ENCODE data around the gene COX6A2. TPM values are rescaled to one million over a fixed set of nuclear protein-coding genes. Genes with fewer than 3 reads are reported as not detected.
"Not testable (repeated sequence)": the region's sequence is repeated elsewhere in the genome, so short reads cannot be mapped to it uniquely, and the experiment has no call there.

The COX6A2 gene
- total RNA-seq, 1 donor from 2014 or later: not detected

- no peak for DNase-seq (ENCODE audit: low spot score)
Measured at GRCh38 chr16:31461921-31462804, 34.0 kb upstream of the COX6A2 start.

- no peak for DNase-seq (ENCODE audit: low spot score)
Measured at GRCh38 chr16:31461201-31461920, 33.2 kb upstream of the COX6A2 start.

GRCh38 chr16:31460582-31461002, 32.4 kb upstream of the COX6A2 start:
- DNase-seq (ENCODE audit: low spot score): peak; percentile 61

DNA sequence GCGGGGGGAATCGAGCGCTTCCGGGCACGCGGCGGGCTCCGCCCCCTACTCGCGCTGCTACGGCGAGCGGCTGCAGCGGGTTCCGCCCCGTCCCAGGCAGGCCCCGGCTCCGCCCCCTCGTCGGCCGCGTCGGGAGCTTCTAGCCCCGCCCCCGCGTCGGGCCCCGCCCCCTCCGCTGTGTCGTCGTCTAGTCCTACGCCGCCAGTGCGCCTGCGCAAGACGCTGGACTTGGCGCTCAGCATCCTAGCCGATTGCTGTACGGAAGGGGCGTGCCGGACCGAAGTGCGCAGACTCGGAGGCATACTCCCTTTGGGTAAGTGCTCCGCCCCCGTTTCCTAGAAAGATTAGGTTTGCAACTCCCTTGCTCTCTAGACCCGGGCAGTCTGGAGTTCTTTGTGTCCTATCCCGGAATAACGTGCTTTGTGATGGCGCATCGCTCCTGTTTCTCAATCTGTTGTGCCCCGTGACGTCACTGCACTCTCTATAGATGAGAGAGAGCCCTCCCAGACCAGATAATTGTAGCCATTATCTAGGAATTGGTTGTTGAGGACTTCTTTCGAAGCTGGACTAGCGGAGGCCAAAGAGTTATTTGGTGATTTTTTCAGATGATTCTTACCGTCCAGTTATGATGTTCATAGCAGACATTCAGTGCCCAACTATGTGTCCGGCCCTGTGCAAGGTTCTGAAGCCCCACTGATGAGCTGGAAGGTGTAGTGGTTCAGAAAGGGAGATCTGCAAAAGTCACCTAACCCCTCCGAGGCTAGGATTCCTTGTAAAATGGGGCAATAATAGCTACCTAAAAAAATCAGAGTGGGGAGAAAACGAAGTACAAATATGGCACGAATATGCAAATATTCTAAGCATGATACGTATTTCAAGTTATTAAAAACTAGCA, 31.8 kb upstream of the COX6A2 start:
- peak; percentile 100 for DNase-seq (ENCODE audit: low spot score)

DNA sequence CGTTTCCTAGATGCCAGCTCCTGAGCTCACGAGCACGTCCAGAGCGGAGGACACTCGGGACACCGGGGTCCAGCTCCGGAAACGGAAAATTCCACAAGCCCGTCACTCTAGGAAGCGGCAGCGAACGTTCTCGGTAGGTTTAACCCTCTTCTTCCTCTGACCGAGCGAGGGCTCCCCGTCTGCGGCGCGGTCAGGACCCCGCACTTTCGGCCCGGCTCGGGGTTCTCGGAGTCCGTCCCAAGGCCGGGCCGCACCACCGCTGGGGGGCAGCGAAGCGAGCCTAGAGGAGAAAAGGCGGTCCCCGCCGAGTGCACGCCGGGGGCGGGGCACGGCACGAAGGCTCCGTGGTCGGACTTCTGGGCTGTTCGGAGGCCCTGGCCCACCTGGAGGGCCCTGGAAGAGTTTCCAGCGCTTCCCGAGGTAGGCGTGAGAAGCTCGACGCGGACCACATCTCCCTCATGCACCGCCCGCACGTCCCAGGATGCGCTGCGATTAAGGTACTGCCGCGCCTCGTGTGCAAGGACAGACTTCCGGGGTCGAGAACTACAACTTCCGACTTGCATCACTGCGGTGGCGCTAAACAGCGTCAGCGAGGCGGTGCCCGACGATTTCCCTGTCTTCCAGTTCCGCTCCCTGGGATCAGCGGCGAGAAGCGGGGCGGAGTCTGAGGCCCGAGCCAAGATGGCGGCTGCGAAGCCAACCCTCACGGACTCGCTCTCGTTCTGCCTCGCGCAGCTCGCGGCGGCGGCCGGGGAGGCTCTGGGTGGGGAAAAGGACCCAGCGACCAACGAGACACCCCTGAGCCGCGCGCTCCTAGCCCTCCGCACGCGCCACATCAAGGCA, 30.9 kb upstream of the COX6A2 start, which contains the start of gene ARMC5:
TSS of gene ARMC5 (plus strand) at position 658 of the 843 bp plus-strand sequence. CDS start at position 682, 24 bp downstream.
- DNase-seq (ENCODE audit: low spot score): peak; percentile 99

DNA sequence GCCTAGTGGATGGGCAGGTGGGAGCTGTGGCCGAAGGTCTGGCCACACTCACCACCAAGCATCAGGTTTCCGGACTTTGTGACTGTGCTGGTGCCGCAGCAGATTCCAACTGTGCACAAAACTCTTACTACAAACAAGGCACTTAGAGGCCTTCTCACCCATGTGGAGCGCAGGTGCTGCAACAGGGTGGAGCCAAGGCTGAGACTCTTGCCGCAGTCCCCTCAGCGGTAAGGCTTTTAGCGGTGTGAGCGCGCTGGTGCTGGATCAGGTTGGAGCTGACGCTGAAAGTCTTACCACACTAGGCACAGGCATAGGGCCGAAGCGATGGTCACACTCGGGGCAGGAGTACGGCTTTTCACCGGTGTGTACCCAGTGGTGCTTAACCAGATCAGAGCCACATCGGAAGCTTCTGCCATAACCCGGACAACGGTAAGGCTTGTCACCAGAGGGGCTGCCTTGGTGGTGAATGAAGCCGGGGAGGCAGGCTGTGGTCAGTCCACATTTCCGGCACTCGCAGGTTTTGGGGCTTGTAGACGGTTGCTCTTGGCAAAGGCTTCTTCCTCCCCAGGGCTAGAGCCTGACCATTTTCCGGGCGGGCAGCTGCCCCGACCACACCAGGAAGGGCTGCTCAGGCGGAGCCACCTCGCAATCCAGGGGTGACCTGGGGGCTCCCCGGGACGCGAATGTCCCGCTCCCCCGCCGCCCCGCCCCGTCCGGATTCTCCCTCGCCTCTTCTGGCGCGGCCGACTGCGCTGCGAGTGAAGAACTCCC, 30.1 kb upstream of the COX6A2 start:
- peak; percentile 31 for DNase-seq (ENCODE audit: low spot score)

DNA sequence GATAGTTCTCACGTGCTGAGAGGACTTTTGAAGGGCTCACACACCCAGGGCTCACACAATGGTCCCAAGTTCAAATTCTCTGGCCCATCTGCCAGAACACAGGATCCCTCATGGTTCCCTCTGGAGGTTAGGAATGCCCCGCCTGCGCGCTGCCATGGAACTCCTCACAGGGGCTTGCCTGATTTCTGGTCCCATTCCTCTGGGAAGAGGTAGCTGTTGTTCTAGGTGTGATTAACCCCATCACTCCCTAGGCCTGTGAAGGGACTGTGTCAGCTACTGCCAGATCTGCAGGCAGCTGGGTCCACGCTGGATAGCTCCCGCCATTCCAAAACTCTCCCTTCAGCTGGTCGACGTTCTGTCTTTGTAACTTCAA, 28.8 kb upstream of the COX6A2 start:
- no peak for DNase-seq (ENCODE audit: low spot score)

GRCh38 chr16:31455601-31456314, 27.6 kb upstream of the COX6A2 start:
- DNase-seq (ENCODE audit: low spot score): no peak

DNA sequence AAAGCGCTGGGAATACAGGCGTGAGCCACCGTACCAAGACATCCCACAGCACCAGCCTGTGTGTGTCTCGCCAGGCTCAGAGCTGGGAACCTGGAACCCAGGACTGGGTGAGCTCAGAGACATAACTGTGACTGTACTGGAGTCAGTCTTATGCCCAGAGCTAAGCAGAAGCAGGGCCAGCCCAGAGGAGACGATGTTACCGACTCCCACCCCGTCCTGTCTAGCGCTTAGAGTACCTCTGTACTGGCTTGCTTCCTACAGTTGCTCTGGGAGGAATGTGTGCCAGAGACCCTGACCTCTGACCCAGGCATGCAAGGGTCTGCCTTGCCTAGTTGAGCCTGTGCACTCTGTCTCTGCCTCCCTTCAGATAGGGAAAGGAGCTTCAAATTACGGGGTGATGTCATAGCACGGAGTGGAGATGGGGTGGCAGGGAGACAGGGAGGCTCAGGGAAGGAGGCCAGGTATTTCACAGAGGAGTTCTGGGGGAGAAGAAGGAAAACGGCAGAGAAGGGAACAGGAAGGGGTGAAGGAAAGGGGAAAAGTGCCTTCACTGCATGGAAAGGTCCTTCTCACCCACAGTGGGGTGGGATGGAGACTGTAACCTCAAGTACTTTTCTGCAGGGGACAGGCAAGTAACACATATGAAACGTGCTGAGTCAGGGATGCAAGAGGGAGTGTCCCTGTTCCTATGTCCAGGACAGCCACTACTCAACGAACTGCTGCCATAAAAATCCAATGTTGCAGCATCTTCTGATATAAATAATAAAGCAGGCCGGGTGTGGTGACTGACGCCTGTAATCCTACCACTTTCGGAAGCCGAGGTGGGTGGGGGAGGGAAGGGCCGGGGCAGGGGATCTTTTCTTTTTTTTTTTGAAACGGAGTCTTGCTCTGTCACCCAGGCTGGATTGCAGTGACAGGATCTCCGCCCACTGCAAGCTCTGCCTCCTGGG, 25.4 kb upstream of the COX6A2 start:
- DNase-seq (ENCODE audit: low spot score): peak; percentile 51

DNA sequence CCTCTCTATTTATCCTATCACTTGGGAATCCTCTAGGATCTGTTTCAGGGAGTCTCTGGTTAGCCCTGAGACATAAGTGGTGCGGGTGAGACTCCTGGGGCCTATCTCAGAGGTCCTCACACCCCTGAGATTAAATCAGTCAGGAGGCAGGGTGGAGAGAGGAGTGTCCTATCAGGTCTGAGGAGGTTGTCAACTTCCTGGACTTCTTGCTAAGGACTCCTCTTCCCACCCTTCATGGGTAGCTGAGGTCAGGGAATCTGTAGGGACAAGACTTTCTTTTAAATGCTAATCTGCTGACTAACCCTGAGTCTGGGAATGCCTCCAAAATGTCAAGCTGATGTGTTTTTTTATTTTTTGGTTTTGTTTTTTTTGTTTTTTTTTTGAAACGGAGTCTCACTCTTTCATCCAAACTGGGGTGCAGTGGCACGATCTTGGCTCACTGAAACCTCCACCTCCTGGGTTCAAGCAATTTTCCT, 24.5 kb upstream of the COX6A2 start:
- peak; percentile 86 for DNase-seq (ENCODE audit: low spot score)

- peak; percentile 82 for DNase-seq (ENCODE audit: low spot score)
Measured at GRCh38 chr16:31451681-31452351, 23.7 kb upstream of the COX6A2 start.

DNA sequence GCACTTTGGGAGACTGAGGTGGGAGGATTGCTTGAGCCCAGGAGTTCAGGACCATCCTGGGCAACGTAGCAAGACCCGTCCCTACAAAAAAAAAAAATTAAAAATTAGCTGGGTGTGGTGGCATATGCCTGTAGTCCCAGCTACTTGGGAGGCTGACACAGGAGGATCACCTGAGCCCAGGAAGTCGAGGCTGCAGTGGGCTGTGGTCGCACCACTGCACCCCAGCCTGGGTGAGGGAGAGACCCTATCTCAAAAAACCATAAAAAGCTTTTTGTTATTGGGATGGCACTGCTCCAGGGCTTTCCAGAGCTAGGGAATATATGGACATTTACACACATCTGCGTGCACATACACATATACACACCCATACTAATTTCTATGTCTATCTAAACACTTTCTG, 23.0 kb upstream of the COX6A2 start:
- no peak for DNase-seq (ENCODE audit: low spot score)

DNA sequence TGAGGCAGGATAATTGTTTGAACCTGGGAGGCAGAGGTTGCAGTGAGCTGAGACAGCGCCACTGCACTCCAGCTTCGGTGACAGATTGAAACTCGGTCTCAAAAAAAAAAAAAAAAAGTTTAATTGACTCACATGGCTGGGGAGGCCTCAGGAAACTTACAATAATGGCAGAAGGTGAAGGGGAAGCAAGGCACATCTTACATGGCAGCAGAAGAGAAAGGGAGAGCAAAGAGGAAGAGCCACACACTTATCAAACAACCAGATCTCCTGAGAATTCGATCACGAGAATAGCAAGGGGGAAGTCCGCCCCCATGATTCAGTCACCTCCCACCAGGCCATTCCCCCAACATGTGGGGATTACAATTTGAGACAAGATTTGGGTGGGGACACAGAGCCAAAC, 17.8 kb upstream of the COX6A2 start:
- DNase-seq (ENCODE audit: low spot score): not testable (repeated sequence)

- no peak for DNase-seq (ENCODE audit: low spot score)
Measured at GRCh38 chr16:31441956-31442355, 13.8 kb upstream of the COX6A2 start.

GRCh38 chr16:31440516-31441184, 12.5 kb upstream of the COX6A2 start:
- no peak for DNase-seq (ENCODE audit: low spot score)

DNA sequence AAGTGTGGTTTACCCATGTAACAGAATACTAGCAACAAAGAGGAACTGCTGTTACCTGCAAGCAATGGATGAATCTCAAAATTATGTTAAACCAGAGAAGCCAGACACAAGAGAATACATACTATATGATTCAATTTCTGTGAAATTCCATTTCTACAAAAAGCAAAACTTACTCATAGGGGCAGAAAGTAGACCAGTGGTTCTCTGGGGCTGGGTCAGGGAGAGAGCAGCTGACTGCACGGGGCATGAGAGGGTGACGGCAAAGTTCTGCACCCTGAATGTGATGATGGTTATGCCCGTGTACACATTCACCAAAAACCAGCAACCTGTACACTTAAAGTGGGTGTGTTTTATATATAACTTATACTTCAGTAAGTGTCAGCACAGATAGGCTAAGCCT, 11.4 kb upstream of the COX6A2 start:
- DNase-seq (ENCODE audit: low spot score): no peak

DNA sequence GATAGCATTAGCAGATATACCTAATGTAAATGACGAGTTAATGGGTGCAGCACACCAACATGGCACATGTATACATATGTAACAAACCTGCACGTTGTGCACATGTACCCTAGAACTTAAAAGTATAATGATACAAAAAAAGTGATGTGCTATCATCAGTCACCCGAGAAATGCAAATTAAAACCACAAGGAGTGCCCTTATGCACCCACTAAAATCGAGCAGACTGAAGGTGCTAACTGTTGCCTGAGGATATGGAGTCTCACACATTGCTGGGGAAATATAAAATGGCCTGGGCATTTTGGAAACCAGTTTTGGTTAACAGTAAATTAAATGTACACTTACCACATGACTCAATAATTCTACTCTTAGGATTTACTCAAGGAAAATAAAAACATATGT, 10.9 kb upstream of the COX6A2 start:
- DNase-seq (ENCODE audit: low spot score): not testable (repeated sequence)

Data from umbilical cord (tissue), 2 donors.